Gastrocnemius medialis (tissue), 4 donors: ENCODE results near the gene TAF5L. TPM values are rescaled to one million over a fixed set of nuclear protein-coding genes. Genes with fewer than 3 reads are reported as not detected.
A peak's percentile ranks its signal among the peaks of the same experiment; 100 is the strongest.

Experiments used
- ATAC-seq, 2 donors: fragments of 150-250 bp; one replicate each; pipeline ENCODE4 v1.9.1; 2016
- DNase-seq, 2 donors: peaks; one replicate each; pipeline ENCODE4 v3.0.0-alpha.2; 2019
- H3K27ac ChIP-seq, 4 donors: fragments of 200-600 bp; sonication (generic); 1 replicate in 1 of 4; 2 replicates in 3 of 4; pipeline ENCODE4 v1.5.1; 2016 to 2018; ENCODE audit warnings: mild to moderate bottlenecking in 2 of 4, moderate library complexity in 1 of 4
- H3K27me3 ChIP-seq, 3 donors: fragments of 200-600 bp; sonication (generic) in 2 of 3; 1 replicate in 1 of 3; 2 replicates in 2 of 3; pipeline versions ENCODE4 v1.5.1 to v1.6.0; 2016 to 2019; ENCODE audit warnings: mild to moderate bottlenecking in 1 of 3, moderate library complexity in 1 of 3
- H3K36me3 ChIP-seq, 2 donors: fragments of 200-600 bp; sonication (generic) in 1 of 2; one replicate each; pipeline ENCODE4 v1.5.1; 2017 to 2018
- H3K4me1 ChIP-seq, 2 donors: fragments of 200-600 bp; sonication (generic) in 1 of 2; one replicate each; pipeline ENCODE4 v1.5.1; 2016 to 2017; ENCODE audit warnings: mild to moderate bottlenecking in 2 of 2
- H3K4me3 ChIP-seq, 4 donors: fragments of 200-600 bp; sonication (generic) in 3 of 4; 1 replicate in 1 of 4; 2 replicates in 3 of 4; pipeline ENCODE4 v1.5.1; 2016 to 2019; ENCODE audit warnings: mild to moderate bottlenecking in 2 of 4
- H3K9me3 ChIP-seq, 3 donors: fragments of 200-600 bp; sonication (generic) in 2 of 3; 1 replicate in 1 of 3; 2 replicates in 2 of 3; pipeline ENCODE4 v1.5.1; 2016 to 2019
- CTCF ChIP-seq, 5 experiments: fragments of 450-650 bp in 3 of 5; fragments of 200-600 bp in 2 of 5; sonication (generic) in 2 of 5; IDR thresholded peaks in 4 of 5; conservative IDR thresholded peaks in 1 of 5; 1 replicate in 4 of 5; 2 replicates in 1 of 5; pipeline ENCODE4 v1.5.1; 2016 to 2019; ENCODE audit warnings: antibody characterized with exemption in 5 of 5, mild to moderate bottlenecking in 3 of 5, moderate library complexity in 3 of 5
- POLR2A ChIP-seq, 2 donors: fragments of 450-650 bp; IDR thresholded peaks; one replicate each; pipeline ENCODE4 v1.6.1; 2017; ENCODE audit warnings: antibody characterized with exemption in 2 of 2, mild to moderate bottlenecking in 2 of 2, moderate library complexity in 2 of 2
- in situ Hi-C, 4 donors: fragments of 200-750 bp; cut with MboI; loops; one replicate each; pipeline versions ENCODE4 v1.15.0 to v1.8.0; 2017; ENCODE audit warnings: low sequenced_read_pairs in 4 of 4
- intact Hi-C: fragments of 100-400 bp; cut with DNase I; formaldehyde crosslinking; loops from one replicate; pipeline ENCODE4 v1.15.1; 2023; ENCODE audit warnings: low total_unique reads
- total RNA-seq, 4 donors: library from RNA; depleted of rRNA; stranded (reverse); fragments of >200 nt; gene quantifications; one replicate each; pipeline versions ENCODE4 v1.1.0 to v1.2.3, GENCODE V29; 2016

The TAF5L gene
- total RNA-seq, 4 donors from 2014 or later: 14.5 to 37.4 (median 24.3) TPM

DNA sequence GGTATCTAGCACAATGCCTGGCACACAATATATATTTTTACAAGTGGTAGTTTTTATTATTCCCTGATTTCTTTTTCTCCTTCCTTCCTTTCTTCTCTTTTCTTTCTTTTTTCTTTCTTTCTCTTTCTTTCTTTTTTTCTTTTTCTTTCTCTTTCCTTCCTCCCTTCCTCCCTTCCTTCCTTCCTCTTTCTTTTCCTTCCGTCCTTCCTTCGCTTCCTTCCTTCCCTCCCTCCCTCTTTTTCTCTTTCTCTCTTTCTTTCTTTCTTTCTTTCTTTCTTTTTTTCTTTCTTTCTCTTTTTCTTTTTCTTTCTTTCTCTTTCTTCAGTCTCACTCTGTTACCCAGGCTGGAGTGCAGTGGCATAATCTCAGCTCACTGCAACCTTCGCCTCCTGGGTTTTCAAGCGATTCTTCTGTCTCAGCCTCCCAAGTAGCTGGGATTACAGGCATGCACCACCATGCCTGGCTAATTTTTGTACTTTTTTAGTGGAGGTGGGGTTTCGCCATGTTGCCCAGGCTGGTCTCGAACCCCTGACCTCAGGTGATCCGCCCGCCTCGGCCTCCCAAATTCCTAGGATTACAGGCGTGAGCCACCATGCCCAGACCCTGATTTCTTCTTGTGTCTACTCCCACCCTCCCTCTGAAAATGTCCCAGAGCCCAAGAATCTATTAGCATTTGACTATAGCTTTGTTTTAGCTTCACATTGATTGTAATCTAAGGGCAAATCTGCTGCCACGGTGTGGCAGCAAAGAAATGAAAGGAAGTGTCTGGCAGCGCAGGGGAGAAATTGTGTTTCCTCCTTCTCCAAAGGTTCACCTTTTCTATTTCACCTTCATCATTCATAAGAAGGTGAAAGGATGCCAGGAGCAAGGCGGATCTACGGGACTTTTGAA is 47.5 kb downstream of the TAF5L start:
- peak overlapping the region; percentile 18 to 70 (median 36) for H3K27ac ChIP-seq
- DNase-seq: no peak

DNA sequence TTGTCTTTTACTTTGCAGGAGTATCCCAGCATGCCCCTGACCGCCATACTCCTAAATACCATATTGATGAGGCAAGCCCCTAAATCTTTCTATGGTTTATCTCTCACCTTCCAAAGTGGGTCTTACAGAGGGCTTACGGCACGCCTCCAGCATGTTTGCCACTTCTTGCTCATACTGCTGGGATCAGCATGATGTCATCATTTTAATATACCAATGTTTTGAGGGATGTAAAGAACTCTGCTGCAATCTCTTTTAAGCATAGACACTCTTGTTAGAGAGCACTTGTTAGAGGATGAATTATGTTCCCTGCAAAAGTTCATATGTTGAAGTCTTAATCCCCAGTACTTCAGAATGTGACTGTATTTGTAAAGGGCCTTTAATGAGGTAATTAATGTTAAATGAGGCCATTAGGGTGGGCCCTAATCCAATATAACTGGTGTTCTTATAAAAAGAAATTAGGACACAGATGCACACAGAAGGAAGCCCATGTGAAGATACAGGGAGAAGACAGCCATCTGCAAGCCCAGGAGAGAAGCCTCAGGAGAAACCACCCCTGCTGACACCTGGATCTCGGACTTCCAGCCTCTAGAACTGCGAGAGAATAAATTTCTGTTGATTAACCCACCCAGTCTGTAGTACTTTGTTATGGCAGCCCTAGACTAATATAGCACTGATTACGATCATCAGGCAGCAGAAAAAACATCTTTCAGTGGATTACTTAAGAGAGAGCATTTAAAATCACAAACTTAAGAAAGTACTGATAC is 51.1 kb downstream of the TAF5L start:
- in situ Hi-C loops (no loop called here), intact Hi-C loops (no loop called here)
- no peaks in the 10 kb centered on the region for H3K9me3 ChIP-seq
- DNase-seq (no peak), ATAC-seq (no peak)
- H3K27me3 ChIP-seq: no peaks in the 10 kb centered on the region
- no peaks in the 10 kb centered on the region for H3K36me3 ChIP-seq
- peaks cover 7 to 13% of the 10 kb centered on the region in 2 donors for H3K4me1 ChIP-seq
- no peak overlapping the region for H3K27ac ChIP-seq
- no peak overlapping the region for H3K4me3 ChIP-seq
- no peak for TF ChIP-seq CTCF (IDR thresholded peaks at IDR 0.05 in 4 of 5, conservative IDR thresholded peaks at IDR 0.05 in 1 of 5)
- no peak for TF ChIP-seq POLR2A (IDR thresholded peaks at IDR 0.05)

More for the DNA sequence above, 47.5 kb downstream of the TAF5L start:
- no peaks in the 10 kb centered on the region for H3K27me3 ChIP-seq
- no peak for ATAC-seq
- no peaks in the 10 kb centered on the region for H3K9me3 ChIP-seq
- no peaks in the 10 kb centered on the region for H3K36me3 ChIP-seq
- H3K4me3 ChIP-seq: peak overlapping the region in 1 of 4 donors; percentile 5
- no peak for TF ChIP-seq CTCF (IDR thresholded peaks at IDR 0.05 in 4 of 5, conservative IDR thresholded peaks at IDR 0.05 in 1 of 5)
- H3K4me1 ChIP-seq: peaks cover 7 to 23% of the 10 kb centered on the region in 2 donors
- in situ Hi-C loops: no loop called here
- intact Hi-C loops: no loop called here

DNA sequence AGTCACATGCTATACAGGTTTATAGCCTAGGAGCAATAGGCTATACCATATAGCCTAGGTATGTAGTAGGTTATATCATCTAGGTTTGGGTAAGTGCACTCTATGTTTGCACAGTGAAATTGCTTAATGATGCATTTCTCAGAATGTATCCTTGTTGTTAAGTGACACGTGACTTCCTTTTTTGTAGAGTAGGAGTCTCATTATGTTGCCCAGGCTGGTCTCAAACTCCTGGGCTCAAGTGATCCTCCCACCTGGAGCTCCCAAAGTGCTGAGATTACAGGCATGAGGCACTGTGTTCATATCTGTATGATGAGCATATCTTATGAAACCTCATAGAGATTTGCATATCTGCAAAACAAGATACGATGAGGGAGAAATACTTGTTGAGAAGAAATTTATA is 53.6 kb downstream of the TAF5L start:
- TF ChIP-seq POLR2A (IDR thresholded peaks at IDR 0.05): no peak
- TF ChIP-seq CTCF (IDR thresholded peaks at IDR 0.05 in 4 of 5, conservative IDR thresholded peaks at IDR 0.05 in 1 of 5): no peak
- Histone ChIP-seq H3K27me3 (no peaks in the 10 kb centered on the region), H3K36me3 (no peaks in the 10 kb centered on the region), H3K27ac (no peak overlapping the region), H3K4me3 (no peak overlapping the region), H3K9me3 (no peaks in the 10 kb centered on the region), H3K4me1 (no peaks in the 10 kb centered on the region)
- in situ Hi-C loops (no loop called here), intact Hi-C loops (no loop called here)
- ATAC-seq (no peak), DNase-seq (no peak)

GRCh38 chr1:229570891-229571516 is 54.9 kb downstream of the TAF5L start:
- no peaks in the 10 kb centered on the region for H3K27me3 ChIP-seq
- intact Hi-C loops (no loop called here), in situ Hi-C loops (no loop called here)
- H3K36me3 ChIP-seq: no peaks in the 10 kb centered on the region
- DNase-seq (no peak), ATAC-seq (no peak)
- H3K9me3 ChIP-seq: no peaks in the 10 kb centered on the region
- H3K27ac ChIP-seq: no peak overlapping the region
- no peak for TF ChIP-seq CTCF (IDR thresholded peaks at IDR 0.05 in 4 of 5, conservative IDR thresholded peaks at IDR 0.05 in 1 of 5)
- no peak for TF ChIP-seq POLR2A (IDR thresholded peaks at IDR 0.05)
- H3K4me3 ChIP-seq: no peak overlapping the region
- no peaks in the 10 kb centered on the region for H3K4me1 ChIP-seq
